Measurements from ENCODE around the gene CDC42SE1. TPM values are rescaled to one million over a fixed set of nuclear protein-coding genes. Genes with fewer than 3 reads are reported as not detected.
A peak's percentile ranks its signal among the peaks of the same experiment; 100 is the strongest.

Gene CDC42SE1
- total RNA-seq, 2 experiments from 2014 or later, result 214 to 235 TPM

- no peak overlapping the region for H3K4me3 Mint-ChIP-seq
- peaks cover 11% of the 10 kb centered on the region for H3K36me3 Mint-ChIP-seq
- H3K4me1 Mint-ChIP-seq, result peaks cover 22% of the 10 kb centered on the region
- ATAC-seq (no peak), DNase-seq (no peak)
- H3K27ac Mint-ChIP-seq, result no peak overlapping the region
- no peaks in the 10 kb centered on the region for H3K27me3 Mint-ChIP-seq
- H3K9me3 Mint-ChIP-seq (ENCODE audit: low read depth), result no peaks in the 10 kb centered on the region
- CTCF ChIA-PET, result interaction anchor here (1.2 to 8.3 kb wide), 3 partner anchors 8 to 37 kb away, joined by 4 to 71 read pairs (median 69); partner anchors contain the start of genes C1orf56 and GABPB2
These were observed 3.4 kb upstream of the CDC42SE1 start for GRCh38 chr1:151062741-151063371.

GRCh38 chr1:151061704-151062103, 2.3 kb upstream of the CDC42SE1 start:
- CTCF ChIA-PET, result interaction anchor here (0.8 to 8.3 kb wide), 6 partner anchors 10 to 95 kb away, joined by 3 to 71 read pairs (median 20); partner anchors contain the start of genes C1orf56, GABPB2 and TNFAIP8L2
- DNase-seq (no peak), ATAC-seq (no peak)
- Mint-ChIP-seq H3K4me3 (no peak overlapping the region), H3K36me3 (peaks cover 21% of the 10 kb centered on the region), H3K27ac (no peak overlapping the region), H3K9me3 (ENCODE audit: low read depth) (no peaks in the 10 kb centered on the region), H3K27me3 (no peaks in the 10 kb centered on the region), H3K4me1 (peaks cover 31% of the 10 kb centered on the region)

GRCh38 chr1:151060657-151061421, 1.4 kb upstream of the CDC42SE1 start:
- no peak for DNase-seq
- H3K27me3 Mint-ChIP-seq, result no peaks in the 10 kb centered on the region
- peak overlapping the region; percentile 91 for H3K4me3 Mint-ChIP-seq
- CTCF ChIA-PET, result interaction anchor here (0.6 to 8.3 kb wide), 9 partner anchors 10 to 96 kb away, joined by 3 to 71 read pairs (median 4); partner anchors contain the start of genes C1orf56, GABPB2 and TNFAIP8L2
- H3K27ac Mint-ChIP-seq, result peak overlapping the region; percentile 96
- H3K36me3 Mint-ChIP-seq, result peaks cover 29% of the 10 kb centered on the region
- no peak for ATAC-seq
- H3K9me3 Mint-ChIP-seq (ENCODE audit: low read depth), result no peaks in the 10 kb centered on the region
- H3K4me1 Mint-ChIP-seq, result peaks cover 40% of the 10 kb centered on the region

- H3K27ac Mint-ChIP-seq, result peak within 1 kb of the TSS; percentile 96
- ATAC-seq (no peak), DNase-seq (peak; percentile 59)
- H3K27me3 Mint-ChIP-seq, result no peaks in the 10 kb centered on the region
- peaks cover 36% of the 10 kb centered on the region for H3K36me3 Mint-ChIP-seq
- no peaks in the 10 kb centered on the region for H3K9me3 Mint-ChIP-seq (ENCODE audit: low read depth)
- H3K4me1 Mint-ChIP-seq, result peaks cover 47% of the 10 kb centered on the region
- H3K4me3 Mint-ChIP-seq, result peak within 1 kb of the TSS; percentile 91
- CTCF ChIA-PET, result interaction anchor here (0.6 to 8.3 kb wide), 14 partner anchors 8 to 129 kb away, joined by 3 to 71 read pairs (median 4); partner anchors contain the start of genes C1orf56, GABPB2 and TNFAIP8L2
These were observed 710 bp upstream of the CDC42SE1 start, which contains the start of gene MLLT11 for GRCh38 chr1:151060007-151060656. Gene MLLT11 (plus strand): TSS chr1:151060397. CDS start chr1:151067225, 6,828 bp downstream.

GRCh38 chr1:151058692-151059091, 730 bp downstream of the CDC42SE1 start:
- peak; percentile 0 for ATAC-seq

GRCh38 chr1:151056149-151056548, 3.3 kb downstream of the CDC42SE1 start:
- ATAC-seq, result peak; percentile 20
- Mint-ChIP-seq H3K36me3 (peaks cover 70% of the 10 kb centered on the region), H3K4me1 (peaks cover 49% of the 10 kb centered on the region)

More at GRCh38 chr1:151058692-151059091, 730 bp downstream of the CDC42SE1 start:
- no peaks in the 10 kb centered on the region for H3K9me3 Mint-ChIP-seq (ENCODE audit: low read depth)
- peak; percentile 51 for DNase-seq
- peaks cover 49% of the 10 kb centered on the region for H3K36me3 Mint-ChIP-seq
- peak overlapping the region; percentile 96 for H3K27ac Mint-ChIP-seq
- CTCF ChIA-PET, result interaction anchor here (0.6 to 8.3 kb wide), 12 partner anchors 9 to 139 kb away, joined by 3 to 71 read pairs (median 4); partner anchors contain the start of genes C1orf56, GABPB2, MINDY1 and TNFAIP8L2
- no peaks in the 10 kb centered on the region for H3K27me3 Mint-ChIP-seq
- peaks cover 55% of the 10 kb centered on the region for H3K4me1 Mint-ChIP-seq
- peak overlapping the region; percentile 91 for H3K4me3 Mint-ChIP-seq

GRCh38 chr1:151055581-151055980, 3.8 kb downstream of the CDC42SE1 start:
- Mint-ChIP-seq H3K9me3 (ENCODE audit: low read depth) (no peaks in the 10 kb centered on the region), H3K4me1 (peaks cover 44% of the 10 kb centered on the region), H3K27me3 (no peaks in the 10 kb centered on the region), H3K4me3 (peak overlapping the region; percentile 91), H3K36me3 (peaks cover 72% of the 10 kb centered on the region), H3K27ac (peak overlapping the region; percentile 96)
- CTCF ChIA-PET, result interaction anchor here (1.1 to 8.3 kb wide), 6 partner anchors 7 to 44 kb away, joined by 3 to 71 read pairs (median 6); partner anchors contain the start of genes C1orf56 and GABPB2
- no peak for ATAC-seq
- DNase-seq, result no peak

More at GRCh38 chr1:151056149-151056548, 3.3 kb downstream of the CDC42SE1 start:
- peak overlapping the region; percentile 91 for H3K4me3 Mint-ChIP-seq
- CTCF ChIA-PET, result interaction anchor here (1.1 to 8.3 kb wide), 8 partner anchors 7 to 43 kb away, joined by 3 to 71 read pairs (median 9); partner anchors contain the start of genes C1orf56 and GABPB2
- H3K27ac Mint-ChIP-seq, result peak overlapping the region; percentile 96
- H3K9me3 Mint-ChIP-seq (ENCODE audit: low read depth), result no peaks in the 10 kb centered on the region
- H3K27me3 Mint-ChIP-seq, result no peaks in the 10 kb centered on the region
- DNase-seq, result peak; percentile 53

GRCh38 chr1:151054971-151055547, 4.4 kb downstream of the CDC42SE1 start:
- Mint-ChIP-seq H3K27ac (peak overlapping the region; percentile 96), H3K27me3 (no peaks in the 10 kb centered on the region), H3K9me3 (ENCODE audit: low read depth) (no peaks in the 10 kb centered on the region), H3K36me3 (peaks cover 75% of the 10 kb centered on the region), H3K4me3 (peak overlapping the region; percentile 91), H3K4me1 (peaks cover 41% of the 10 kb centered on the region)
- CTCF ChIA-PET, result interaction anchor here (1.1 to 8.3 kb wide), 6 partner anchors 6 to 44 kb away, joined by 3 to 71 read pairs (median 6); partner anchors contain the start of genes C1orf56 and GABPB2
- ATAC-seq (no peak), DNase-seq (no peak)

GRCh38 chr1:151051356-151052009, 7.9 kb downstream of the CDC42SE1 start:
- Mint-ChIP-seq H3K4me1 (peaks cover 52% of the 10 kb centered on the region), H3K9me3 (ENCODE audit: low read depth) (no peaks in the 10 kb centered on the region), H3K36me3 (peaks cover 55% of the 10 kb centered on the region), H3K4me3 (no peak overlapping the region), H3K27me3 (no peaks in the 10 kb centered on the region), H3K27ac (peak overlapping the region; percentile 35)
- DNase-seq, result no peak
- CTCF ChIA-PET, result interaction anchor here (0.9 to 8.9 kb wide), 3 partner anchors 8 to 56 kb away, joined by 3 to 76 read pairs (median 71); partner anchors contain the start of genes CDC42SE1 and MLLT11
- ATAC-seq, result no peak

- DNase-seq (no peak), ATAC-seq (no peak)
- CTCF ChIA-PET, result interaction anchor here (0.9 to 8.9 kb wide), 5 partner anchors 9 to 55 kb away, joined by 3 to 76 read pairs (median 7); partner anchors contain the start of genes CDC42SE1, GABPB2 and MLLT11
- H3K9me3 Mint-ChIP-seq (ENCODE audit: low read depth), result no peaks in the 10 kb centered on the region
- peaks cover 42% of the 10 kb centered on the region for H3K36me3 Mint-ChIP-seq
- H3K4me1 Mint-ChIP-seq, result peaks cover 39% of the 10 kb centered on the region
- no peak overlapping the region for H3K4me3 Mint-ChIP-seq
- no peaks in the 10 kb centered on the region for H3K27me3 Mint-ChIP-seq
- peak overlapping the region; percentile 54 for H3K27ac Mint-ChIP-seq
These were observed 9.3 kb downstream of the CDC42SE1 start for GRCh38 chr1:151050051-151050688.

GRCh38 chr1:151049458-151049857, 10.0 kb downstream of the CDC42SE1 start:
- DNase-seq (no peak), ATAC-seq (no peak)
- CTCF ChIA-PET, result interaction anchor here (1.1 to 8.9 kb wide), 4 partner anchors 10 to 28 kb away, joined by 5 to 76 read pairs (median 39); partner anchors contain the start of genes CDC42SE1, GABPB2 and MLLT11
- Mint-ChIP-seq H3K27me3 (no peaks in the 10 kb centered on the region), H3K36me3 (peaks cover 36% of the 10 kb centered on the region), H3K4me1 (peaks cover 34% of the 10 kb centered on the region), H3K4me3 (no peak overlapping the region), H3K27ac (peak overlapping the region; percentile 54), H3K9me3 (ENCODE audit: low read depth) (no peaks in the 10 kb centered on the region)
